NCI-H2171 (cell line): ENCODE data around the gene TAF5L.
"Not testable (repeated sequence)": the region's sequence is repeated elsewhere in the genome, so short reads cannot be mapped to it uniquely, and the experiment has no call there.

Source experiments
- DNase-seq: peaks from one replicate; lab custom pipeline; 2025; lab: John Stamatoyannopoulos, UW

The TAF5L gene

GRCh38 chr1:229567109-229567868, 58.6 kb downstream of the TAF5L start:
- no peak for DNase-seq

- DNase-seq, result no peak
Measured at GRCh38 chr1:229563701-229564100, 62.2 kb downstream of the TAF5L start.

GRCh38 chr1:229563241-229563640, 62.7 kb downstream of the TAF5L start:
- DNase-seq, result no peak

DNA sequence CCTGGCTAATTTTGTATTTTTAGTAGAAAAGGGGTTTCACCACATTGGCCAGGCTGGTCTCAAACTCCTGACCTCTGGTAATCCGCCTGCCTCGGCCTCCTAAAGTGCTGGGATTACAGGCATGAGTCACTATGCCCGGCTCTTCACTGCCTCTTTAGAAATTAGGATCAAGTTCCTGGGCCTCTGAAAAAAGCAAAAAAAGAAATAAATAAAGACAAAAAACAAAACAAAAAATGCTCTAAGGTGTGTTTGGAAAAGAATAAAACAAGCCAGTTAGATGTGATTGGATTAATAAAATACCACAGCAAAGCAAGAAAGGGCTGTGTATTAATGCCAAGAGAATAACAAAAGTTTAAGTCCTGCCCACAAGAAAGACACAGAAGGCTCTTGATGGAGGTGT, 63.2 kb downstream of the TAF5L start:
- DNase-seq, result no peak

GRCh38 chr1:229561141-229561540, 64.8 kb downstream of the TAF5L start:
- no peak for DNase-seq

- DNase-seq, result not testable (repeated sequence)
Measured at GRCh38 chr1:229560124-229560523, 65.8 kb downstream of the TAF5L start.

DNA sequence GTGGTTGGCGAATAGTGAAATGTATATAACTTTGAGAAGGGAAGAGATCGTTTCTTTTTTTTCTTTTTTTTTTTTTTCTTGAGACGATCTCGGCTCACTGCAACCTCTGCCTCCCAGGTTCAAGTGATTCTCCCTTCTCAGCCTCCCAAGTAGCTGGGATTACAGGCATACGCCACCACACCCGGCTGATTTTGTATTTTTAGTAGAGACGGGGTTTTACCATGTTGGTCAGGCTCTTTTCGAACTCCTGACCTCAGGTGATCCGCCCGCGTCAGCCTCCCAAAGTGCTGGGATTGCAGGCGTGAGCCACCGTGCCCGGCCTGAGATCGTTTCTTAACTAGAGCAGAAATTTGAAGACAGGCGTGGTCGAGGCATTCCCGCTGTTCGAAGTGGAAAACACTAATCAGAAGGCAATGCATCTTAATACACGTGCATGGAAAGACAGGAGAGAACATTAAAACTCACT, 66.6 kb downstream of the TAF5L start:
- DNase-seq, result not testable (repeated sequence)

DNA sequence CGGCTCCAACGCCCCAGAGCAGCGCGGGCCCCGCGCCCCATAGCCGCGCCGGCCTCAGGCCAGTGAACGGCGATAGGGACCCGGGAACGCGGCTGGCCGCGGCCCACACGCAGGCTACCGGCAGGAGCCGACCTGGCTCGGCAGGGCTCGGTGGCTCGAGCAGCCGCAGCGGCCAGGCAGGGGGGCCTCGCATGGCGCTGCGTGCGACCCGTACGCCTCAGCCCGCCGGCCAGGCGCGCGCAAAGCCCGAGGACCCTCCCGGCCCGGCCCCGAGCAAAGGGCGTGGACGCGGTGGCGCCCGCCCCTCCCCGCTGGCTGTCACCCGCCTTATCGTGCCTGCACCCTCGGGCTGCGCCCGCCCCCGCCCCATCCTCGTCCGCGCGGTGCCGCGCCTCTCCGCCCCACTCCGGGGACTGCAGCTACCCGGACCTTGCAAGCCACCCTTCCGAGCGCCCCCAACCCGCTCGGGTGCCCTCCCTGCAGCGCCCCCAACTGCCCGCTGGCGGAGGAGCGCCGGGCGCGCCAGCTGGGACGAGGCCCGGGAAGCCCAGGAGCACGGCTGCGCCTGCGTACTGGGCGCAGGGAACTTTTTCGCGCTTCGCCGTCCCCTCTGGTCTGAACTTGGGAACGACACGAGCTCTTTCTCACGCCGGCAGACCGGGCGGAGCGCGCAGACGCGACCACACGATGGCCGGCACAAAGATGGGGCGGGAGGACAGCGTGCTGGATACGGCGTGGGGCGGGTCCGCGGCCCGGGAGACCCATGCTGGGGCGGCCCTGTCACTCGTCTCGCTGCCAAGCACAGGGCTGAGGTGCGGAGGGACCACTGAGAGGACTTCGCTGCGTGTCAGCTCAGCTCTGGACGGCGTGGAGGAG, 67.2 kb downstream of the TAF5L start, which contains the start of gene ABCB10:
ABCB10 (minus strand) TSS at position 248 of the 876 bp plus-strand sequence; CDS start at position 193, 55 bp downstream.
- DNase-seq, result peak; percentile 90

DNA sequence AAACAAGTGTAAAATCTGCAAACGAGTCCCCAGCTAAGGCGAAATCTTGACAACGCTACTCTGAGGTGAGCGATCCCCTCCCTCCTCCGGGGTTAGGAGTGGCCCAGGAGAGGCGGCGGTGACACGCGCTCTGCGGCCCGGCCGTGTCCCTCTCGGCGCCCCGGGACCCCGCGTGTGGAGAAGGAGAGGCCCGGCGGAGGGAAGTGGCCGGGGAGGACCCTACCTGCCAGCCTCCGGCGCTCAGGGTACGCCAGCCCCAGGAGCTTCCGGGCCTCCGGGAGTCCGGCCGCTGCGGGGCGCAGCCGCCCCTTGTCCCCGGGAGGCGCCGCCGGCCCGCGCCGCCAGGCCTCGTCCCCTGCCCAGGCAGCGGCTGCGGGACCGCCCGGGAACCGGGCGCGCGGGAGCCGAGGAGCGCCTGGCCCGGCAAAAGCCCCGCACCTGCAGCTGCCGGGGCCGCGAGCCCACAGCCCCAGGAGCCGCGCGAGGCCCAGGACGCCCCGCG, 68.0 kb downstream of the TAF5L start:
- DNase-seq, result peak; percentile 37

GRCh38 chr1:229557200-229557850, 68.6 kb downstream of the TAF5L start:
- DNase-seq, result no peak

DNA sequence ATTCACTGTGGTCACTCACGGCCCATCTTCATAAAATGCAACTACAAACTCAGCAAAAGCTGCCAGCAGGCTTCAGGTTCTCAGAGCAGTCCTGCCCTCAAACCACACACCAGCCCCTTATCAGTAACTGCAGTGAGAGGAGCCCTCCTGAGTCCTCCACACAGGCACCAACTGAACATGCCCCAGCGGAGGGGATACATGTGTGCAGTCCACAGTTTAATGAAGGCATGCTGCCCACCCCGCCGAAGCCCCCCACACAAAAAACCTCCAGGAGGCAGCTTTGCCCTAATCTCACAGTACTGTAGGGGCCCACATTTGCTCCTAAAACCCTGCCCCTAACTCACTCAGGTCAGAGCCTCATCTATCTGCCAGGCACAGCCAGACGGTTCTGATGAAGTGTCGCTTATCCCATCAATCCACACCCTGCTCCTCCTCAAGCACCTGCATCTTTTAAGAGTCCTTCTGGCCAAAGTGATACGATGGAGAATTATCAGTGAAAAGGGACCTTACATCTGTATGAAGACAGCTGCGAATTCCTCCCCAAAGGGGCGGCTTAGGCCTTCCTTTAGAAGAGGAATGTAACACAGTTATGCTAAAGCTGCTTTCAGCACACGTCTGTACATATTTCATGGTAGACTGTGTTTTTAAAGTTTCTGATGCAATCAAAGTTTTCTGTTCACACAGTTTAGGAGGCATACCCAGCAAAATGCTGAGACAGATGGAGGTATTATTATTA, 70.9 kb downstream of the TAF5L start:
- DNase-seq, result no peak

GRCh38 chr1:229553621-229554130, 72.2 kb downstream of the TAF5L start:
- no peak for DNase-seq

DNA sequence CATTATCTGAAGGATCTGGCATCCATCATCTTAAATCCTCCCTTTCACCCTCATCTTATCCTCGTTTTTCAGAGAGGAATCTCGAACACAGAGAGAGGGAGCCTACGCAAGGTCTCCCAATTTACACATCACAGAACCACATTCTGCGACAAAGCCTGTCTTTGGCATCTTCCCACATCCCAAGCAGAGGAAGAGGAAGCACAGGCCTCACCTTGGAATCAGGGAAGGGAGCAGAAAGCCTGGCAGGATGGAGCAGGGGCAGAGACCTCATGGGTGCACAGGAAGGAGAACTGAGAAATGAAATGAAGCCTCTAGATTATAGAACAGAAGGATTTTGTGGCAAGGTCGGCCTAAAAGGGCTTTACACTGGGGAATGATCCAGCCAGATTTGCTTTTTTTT, 73.2 kb downstream of the TAF5L start:
- DNase-seq, result no peak

- no peak for DNase-seq
Measured at GRCh38 chr1:229550812-229551567, 74.9 kb downstream of the TAF5L start.

DNA sequence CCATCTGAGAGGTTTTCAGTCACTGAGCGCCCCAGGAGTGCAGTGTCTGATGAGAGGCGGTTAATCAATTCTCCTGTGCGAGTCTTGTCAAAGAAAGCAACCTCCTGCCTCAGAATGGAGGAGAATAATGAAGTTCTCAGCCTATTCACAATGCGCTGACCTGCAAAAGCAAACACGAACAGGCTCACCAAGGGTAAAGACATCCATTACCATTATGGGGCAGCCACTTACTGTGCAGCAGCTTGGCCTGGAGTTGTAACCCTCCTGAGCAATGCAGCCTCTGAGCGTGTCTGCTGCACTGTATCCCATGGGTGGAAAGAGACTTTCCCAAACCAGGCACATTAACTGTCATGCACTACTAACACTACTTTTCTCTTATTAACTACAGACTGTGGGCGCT, 78.4 kb downstream of the TAF5L start:
- no peak for DNase-seq

DNA sequence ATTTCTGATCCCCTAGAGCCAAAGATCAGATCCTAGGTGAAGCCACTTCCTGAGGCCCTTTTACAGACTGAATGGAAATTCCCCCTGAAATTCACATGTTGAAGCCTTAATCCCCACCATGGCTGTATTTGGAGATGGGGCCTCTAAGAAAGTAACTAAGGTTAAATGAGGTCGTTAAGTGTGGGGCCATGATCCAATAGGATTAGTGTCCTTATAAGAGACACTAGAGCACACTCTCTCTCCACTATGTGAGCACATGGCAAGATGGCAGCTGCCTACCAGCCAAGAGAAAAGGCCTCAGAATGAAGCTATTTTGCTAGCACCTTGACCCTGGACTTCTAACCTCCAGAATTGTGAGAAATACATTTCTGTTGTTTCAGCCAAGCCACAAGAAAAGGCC, 81.3 kb downstream of the TAF5L start:
- DNase-seq, result no peak
